Esophagus squamous epithelium (tissue), 5 donors: ENCODE results near the gene ENTREP3. TPM values are rescaled to one million over a fixed set of nuclear protein-coding genes. Genes with fewer than 3 reads are reported as not detected.

Source experiments
- DNase-seq: peaks from one replicate; lab custom pipeline; 2025; lab: John Stamatoyannopoulos, UW
- H3K27ac ChIP-seq, 4 donors: fragments of 200-600 bp; sonication (generic); one replicate each; pipeline ENCODE4 v1.5.1; 2016 to 2019; ENCODE audit warnings: mild to moderate bottlenecking in 1 of 4
- H3K27me3 ChIP-seq, 4 donors: fragments of 200-600 bp; sonication (generic); 1 replicate in 3 of 4; 2 replicates in 1 of 4; pipeline versions ENCODE4 v1.5.1 to v1.6.0; 2017 to 2021; ENCODE audit warnings: antibody characterized with exemption in 1 of 4
- H3K36me3 ChIP-seq, 3 donors: fragments of 200-600 bp; sonication (generic); one replicate each; pipeline ENCODE4 v1.5.1; 2016 to 2019
- H3K4me1 ChIP-seq, 3 donors: fragments of 200-600 bp; sonication (generic); one replicate each; pipeline ENCODE4 v1.5.1; 2017 to 2019
- H3K4me3 ChIP-seq, 4 donors: fragments of 200-600 bp; sonication (generic); 1 replicate in 3 of 4; 2 replicates in 1 of 4; pipeline ENCODE4 v1.5.1; 2016 to 2019; ENCODE audit warnings: mild to moderate bottlenecking in 2 of 4, moderate library complexity in 1 of 4
- H3K9me3 ChIP-seq, 3 donors: fragments of 200-600 bp; sonication (generic); one replicate each; pipeline ENCODE4 v1.5.1; 2016 to 2019
- CTCF ChIP-seq, 6 experiments: fragments of 450-650 bp in 4 of 6; fragments of 200-600 bp in 2 of 6; sonication (generic) in 2 of 6; IDR thresholded peaks; one replicate each; pipeline ENCODE4 v1.5.1; 2016 to 2019; ENCODE audit warnings: antibody characterized with exemption in 6 of 6, mild to moderate bottlenecking in 4 of 6, moderate library complexity in 4 of 6
- POLR2A ChIP-seq, 4 donors: fragments of 450-650 bp; IDR thresholded peaks; one replicate each; pipeline ENCODE4 v1.6.1; 2017; ENCODE audit warnings: antibody characterized with exemption in 4 of 4, mild to moderate bottlenecking in 4 of 4, moderate library complexity in 3 of 4
- WGBS, 2 donors: methylation state at CpG; one replicate each; pipeline ENCODE4 v1.1.5; 2018; 5-methylcytosine and 5-hydroxymethylcytosine counted together
- intact Hi-C: fragments of 100-400 bp; cut with DNase I; formaldehyde crosslinking; loops from one replicate; pipeline ENCODE4 v1.15.0; 2022
- total RNA-seq, 4 donors: library from RNA; depleted of rRNA; stranded (reverse); fragments of >200 nt; gene quantifications; one replicate each; pipeline ENCODE4 v1.1.0, GENCODE V29; 2016
- donor health status: DM: yes; HTN: yes; CAD: no.

ENTREP3 gene
- total RNA-seq, 4 donors from 2014 or later: 10.5 to 27.9 (median 16.1) TPM

DNA sequence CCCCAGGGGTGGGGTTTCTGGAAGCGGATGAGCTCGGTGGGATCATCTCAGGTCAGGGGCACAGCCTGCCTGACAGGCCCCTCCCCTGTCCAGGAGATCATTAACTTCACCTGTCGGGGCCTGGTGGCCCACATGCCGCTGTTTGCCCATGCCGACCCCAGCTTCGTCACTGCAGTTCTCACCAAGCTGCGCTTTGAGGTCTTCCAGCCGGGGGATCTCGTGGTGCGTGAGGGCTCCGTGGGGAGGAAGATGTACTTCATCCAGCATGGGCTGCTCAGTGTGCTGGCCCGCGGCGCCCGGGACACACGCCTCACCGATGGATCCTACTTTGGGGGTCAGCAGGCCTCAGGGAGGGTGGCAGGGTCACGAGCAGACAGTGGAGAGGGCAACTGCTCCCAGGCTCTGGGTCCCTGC, 30.4 kb upstream of the ENTREP3 start:
- no peak for DNase-seq
- WGBS, 2 donors: 80% methylated on average over 3 of the region's 18 CpGs; no CpG with 5 or more reads in 1 of the 2 donors
- Histone ChIP-seq H3K27me3 (no peaks in the 10 kb centered on the region), H3K36me3 (peaks cover 0 to 43% (median 0%) of the 10 kb centered on the region in 3 donors), H3K4me1 (no peaks in the 10 kb centered on the region), H3K27ac (no peak overlapping the region), H3K9me3 (no peaks in the 10 kb centered on the region), H3K4me3 (no peak overlapping the region)
- no peak for TF ChIP-seq CTCF (IDR thresholded peaks at IDR 0.05)
- TF ChIP-seq POLR2A (IDR thresholded peaks at IDR 0.05): no peak
- intact Hi-C loops: no loop called here

- 88 to 91% methylated on average over 7 to 13 of the region's 14 CpGs for WGBS, 2 donors
Observed at GRCh38 chr1:155285063-155285462, 29.8 kb upstream of the ENTREP3 start.

GRCh38 chr1:155284476-155284875, 29.2 kb upstream of the ENTREP3 start:
- peaks cover 0 to 43% (median 0%) of the 10 kb centered on the region in 3 donors for H3K36me3 ChIP-seq
- H3K4me3 ChIP-seq: no peak overlapping the region
- no peak for DNase-seq
- no peaks in the 10 kb centered on the region for H3K4me1 ChIP-seq
- no peaks in the 10 kb centered on the region for H3K9me3 ChIP-seq
- H3K27ac ChIP-seq: no peak overlapping the region
- intact Hi-C loops: no loop called here
- TF ChIP-seq CTCF (IDR thresholded peaks at IDR 0.05): no peak
- no peak for TF ChIP-seq POLR2A (IDR thresholded peaks at IDR 0.05)
- WGBS, 2 donors: 91 to 95% methylated on average over 7 to 12 of the region's 12 CpGs
- H3K27me3 ChIP-seq: no peaks in the 10 kb centered on the region

More at GRCh38 chr1:155285063-155285462, 29.8 kb upstream of the ENTREP3 start:
- Histone ChIP-seq H3K27ac (no peak overlapping the region), H3K4me1 (no peaks in the 10 kb centered on the region), H3K9me3 (no peaks in the 10 kb centered on the region), H3K36me3 (peaks cover 0 to 43% (median 0%) of the 10 kb centered on the region in 3 donors), H3K27me3 (no peaks in the 10 kb centered on the region), H3K4me3 (no peak overlapping the region)
- intact Hi-C loops: no loop called here
- no peak for DNase-seq
- TF ChIP-seq CTCF (IDR thresholded peaks at IDR 0.05) (no peak), POLR2A (IDR thresholded peaks at IDR 0.05) (no peak)

GRCh38 chr1:155282488-155283091, 27.3 kb upstream of the ENTREP3 start:
- no peak overlapping the region for H3K27ac ChIP-seq
- no peaks in the 10 kb centered on the region for H3K27me3 ChIP-seq
- no peaks in the 10 kb centered on the region for H3K9me3 ChIP-seq
- H3K4me3 ChIP-seq: no peak overlapping the region
- DNase-seq: no peak
- peaks cover 7 to 14% (median 13%) of the 10 kb centered on the region in 3 donors for H3K4me1 ChIP-seq
- peaks cover 0 to 36% (median 0%) of the 10 kb centered on the region in 3 donors for H3K36me3 ChIP-seq
- WGBS, 2 donors: 93 to 94% methylated on average over 9 to 22 of the region's 29 CpGs
- no peak for TF ChIP-seq POLR2A (IDR thresholded peaks at IDR 0.05)
- TF ChIP-seq CTCF (IDR thresholded peaks at IDR 0.05): no peak
- intact Hi-C loops: no loop called here

- no peak overlapping the region for H3K4me3 ChIP-seq
- intact Hi-C loops: no loop called here
- H3K27me3 ChIP-seq: no peaks in the 10 kb centered on the region
- H3K36me3 ChIP-seq: peaks cover 0 to 16% (median 0%) of the 10 kb centered on the region in 3 donors
- peaks cover 7 to 22% (median 22%) of the 10 kb centered on the region in 3 donors for H3K4me1 ChIP-seq
- H3K9me3 ChIP-seq: no peaks in the 10 kb centered on the region
- DNase-seq: no peak
- no peak overlapping the region for H3K27ac ChIP-seq
- 81 to 86% methylated on average over 1 to 2 of the region's 2 CpGs for WGBS, 2 donors
- TF ChIP-seq POLR2A (IDR thresholded peaks at IDR 0.05) (no peak), CTCF (IDR thresholded peaks at IDR 0.05) (no peak)
Observed at GRCh38 chr1:155279268-155279667, 24.0 kb upstream of the ENTREP3 start.
